Parathyroid adenoma (tissue), 2 donors: Measurements from ENCODE around the gene TINAGL1.

Source experiments
- H2AFZ ChIP-seq: fragments of 300-600 bp; sonication (generic); one replicate; pipeline ENCODE4 v1.7.0; 2017; ENCODE audit warnings: antibody characterized with exemption, mild to moderate bottlenecking
- H3K27ac ChIP-seq: fragments of 300-600 bp; sonication (generic); one replicate; pipeline ENCODE4 v1.7.0; 2017
- H3K27me3 ChIP-seq: fragments of 300-600 bp; sonication (generic); one replicate; pipeline ENCODE4 v1.7.0; 2017; ENCODE audit warnings: low read length; ENCODE audit not compliant: control insufficient read depth, insufficient read depth
- H3K36me3 ChIP-seq: fragments of 300-600 bp; sonication (generic); one replicate; pipeline ENCODE4 v1.7.0; 2017; ENCODE audit warnings: low read length; ENCODE audit not compliant: control insufficient read depth, insufficient read depth
- H3K4me1 ChIP-seq: fragments of 300-600 bp; sonication (generic); one replicate; pipeline ENCODE4 v1.7.0; 2017; ENCODE audit warnings: control low read depth
- H3K4me2 ChIP-seq: fragments of 300-600 bp; sonication (generic); one replicate; pipeline ENCODE4 v1.7.0; 2017; ENCODE audit warnings: low read length
- H3K4me3 ChIP-seq: fragments of 300-600 bp; sonication (generic); one replicate; pipeline ENCODE4 v1.7.0; 2017; ENCODE audit warnings: low read depth, low read length
- H3K79me2 ChIP-seq: fragments of 300-600 bp; sonication (generic); one replicate; pipeline ENCODE4 v1.7.0; 2017; ENCODE audit warnings: control low read depth
- H3K9ac ChIP-seq: fragments of 300-600 bp; sonication (generic); one replicate; pipeline ENCODE4 v1.7.0; 2017; ENCODE audit warnings: mild to moderate bottlenecking
- H3K9me3 ChIP-seq: fragments of 300-600 bp; sonication (generic); one replicate; pipeline ENCODE4 v1.7.0; 2017; ENCODE audit warnings: low read length; ENCODE audit not compliant: control insufficient read depth
- CTCF ChIP-seq: fragments of 300-600 bp; sonication (generic); IDR thresholded peaks from one replicate; pipeline ENCODE4 v1.7.0; 2017; ENCODE audit warnings: antibody characterized with exemption, mild to moderate bottlenecking
- donor health status: primary hyperparathyroidism.

TINAGL1 gene

GRCh38 chr1:31621847-31622730 lies 45.8 kb downstream of the TINAGL1 start:
- H3K27ac ChIP-seq = no peak overlapping the region

GRCh38 chr1:31623365-31623764 lies 47.0 kb downstream of the TINAGL1 start:
- H3K79me2 ChIP-seq = no peaks in the 10 kb centered on the region
- H3K4me2 ChIP-seq = no peak overlapping the region
- no peaks in the 10 kb centered on the region for H3K9me3 ChIP-seq
- H3K4me1 ChIP-seq = no peaks in the 10 kb centered on the region
- H2AFZ ChIP-seq = no peak overlapping the region
- no peak for TF ChIP-seq CTCF
- H3K27ac ChIP-seq = no peak overlapping the region
- no peak overlapping the region for H3K4me3 ChIP-seq
- H3K9ac ChIP-seq = no peak overlapping the region
- no peaks in the 10 kb centered on the region for H3K36me3 ChIP-seq
- H3K27me3 ChIP-seq = no peaks in the 10 kb centered on the region

More at GRCh38 chr1:31621847-31622730, 45.8 kb downstream of the TINAGL1 start:
- no peak for TF ChIP-seq CTCF
- no peaks in the 10 kb centered on the region for H3K4me1 ChIP-seq
- no peaks in the 10 kb centered on the region for H3K9me3 ChIP-seq
- H2AFZ ChIP-seq = no peak overlapping the region
- no peaks in the 10 kb centered on the region for H3K27me3 ChIP-seq
- no peaks in the 10 kb centered on the region for H3K36me3 ChIP-seq
- H3K4me2 ChIP-seq = no peak overlapping the region
- H3K9ac ChIP-seq = no peak overlapping the region
- H3K4me3 ChIP-seq = no peak overlapping the region
- no peaks in the 10 kb centered on the region for H3K79me2 ChIP-seq

- no peak for TF ChIP-seq CTCF
- H2AFZ ChIP-seq = no peak overlapping the region
- H3K79me2 ChIP-seq = no peaks in the 10 kb centered on the region
- no peak overlapping the region for H3K27ac ChIP-seq
- no peak overlapping the region for H3K9ac ChIP-seq
- no peak overlapping the region for H3K4me2 ChIP-seq
- H3K9me3 ChIP-seq = no peaks in the 10 kb centered on the region
- H3K27me3 ChIP-seq = no peaks in the 10 kb centered on the region
- no peaks in the 10 kb centered on the region for H3K4me1 ChIP-seq
- no peak overlapping the region for H3K4me3 ChIP-seq
- no peaks in the 10 kb centered on the region for H3K36me3 ChIP-seq
Measured at GRCh38 chr1:31624309-31624708, 48.0 kb downstream of the TINAGL1 start.

GRCh38 chr1:31624731-31625514 lies 48.6 kb downstream of the TINAGL1 start:
- H3K36me3 ChIP-seq = no peaks in the 10 kb centered on the region
- no peaks in the 10 kb centered on the region for H3K27me3 ChIP-seq
- H3K4me1 ChIP-seq = no peaks in the 10 kb centered on the region
- H3K4me3 ChIP-seq = no peak overlapping the region
- TF ChIP-seq CTCF = no peak
- H3K4me2 ChIP-seq = no peak overlapping the region
- H3K9ac ChIP-seq = no peak overlapping the region
- H3K9me3 ChIP-seq = no peaks in the 10 kb centered on the region
- no peak overlapping the region for H2AFZ ChIP-seq
- H3K79me2 ChIP-seq = no peaks in the 10 kb centered on the region
- no peak overlapping the region for H3K27ac ChIP-seq
